Pancreas (tissue), 10 donors: ENCODE results near the gene AFF1. TPM values are rescaled to one million over a fixed set of nuclear protein-coding genes. Genes with fewer than 3 reads are reported as not detected.

ENCODE experiments used
- ATAC-seq, 4 donors: fragments of 200-7000 bp; cut with Tn5 transposase; one replicate each; pipeline versions ENCODE4 v1.8.0 to v1.9.1; 2020; ENCODE audit warnings: mild to moderate bottlenecking in 4 of 4, moderate library complexity in 4 of 4
- DNase-seq, 6 donors: peaks; one replicate each; pipeline ENCODE4 v3.0.0-alpha.2; 2020
- FAIRE-seq: peaks from 2 replicates; lab custom pipeline; 2012; peaks lifted over from hg19 to GRCh38; lab: Jason Lieb, UNC
- H3K27ac ChIP-seq, 4 donors: fragments of 200-600 bp; sonication (generic); 1 replicate in 3 of 4; 2 replicates in 1 of 4; pipeline versions ENCODE4 v1.5.0 to v1.8.0; 2020
- H3K27me3 ChIP-seq, 4 donors: fragments of 200-600 bp; one replicate each; pipeline ENCODE4 v1.8.0; 2021
- H3K36me3 ChIP-seq, 3 donors: fragments of 200-600 bp; sonication (generic) in 1 of 3; one replicate each; pipeline versions ENCODE4 v1.5.0 to v1.8.0; 2020 to 2021
- H3K4me1 ChIP-seq, 3 donors: fragments of 200-600 bp; one replicate each; pipeline ENCODE4 v1.8.0; 2021
- H3K4me3 ChIP-seq, 4 donors: fragments of 200-600 bp; sonication (generic) in 2 of 4; one replicate each; pipeline versions ENCODE4 v1.5.0 to v1.8.0; 2020 to 2021
- H3K9me3 ChIP-seq, 4 donors: fragments of 200-600 bp; one replicate each; pipeline ENCODE4 v1.8.0; 2021
- WGBS, 2 donors: extraction: QIAGEN DNeasy Blood & Tissue Kit; methylation state at CpG; one replicate each; pipeline ENCODE4 v1.1.7; 2013; 5-methylcytosine and 5-hydroxymethylcytosine counted together
- intact Hi-C, 3 donors: fragments of 100-400 bp; cut with DNase I; formaldehyde crosslinking; loops; one replicate each; pipeline versions ENCODE4 v1.11.1 to v1.14.2; 2022
- polyA plus RNA-seq, 2 donors: library from polyadenylated mRNA; stranded (reverse); fragments of 200-250 nt; gene quantifications; one replicate each; pipeline ENCODE4 v1.2.3, GENCODE V29; 2013
- total RNA-seq, 6 donors: library from RNA; stranded (reverse); fragmentation: NEBNext Ultra II Directional in 4 of 6; extraction: Animal tissue kit (Norgen Biotek cat#: 25700) in 4 of 6; gene quantifications; one replicate each; pipeline versions ENCODE4 v1.2.1 to v1.2.4, GENCODE V29; 2021 to 2023
- TF ChIP-seq, protein P1 (sequence below), 4 donors: fragments of 200-600 bp; sonication (generic) in 3 of 4; IDR thresholded peaks; one replicate each; pipeline versions ENCODE4 v1.5.0 to v1.8.0; 2021; ENCODE audit warnings: antibody characterized with exemption in 4 of 4
- donor health status: healthy with polysubstance abuse.
- donor health status: DM: no; HTN: no; CAD: no; lungs with moderate emphysema.
- donor health status: DM: no; HTN: no; CAD: no.
- donor health status: control.
- donor health status: control.
- donor health status: Bipolar disorder and iron deficiency.
- donor health status: DM: yes; HTN: yes; CAD: no.
- donor health status: DM: no; HTN: no; CAD: no.
- donor health status: DM: no; HTN: no; CAD: no.
- donor health status: DM: yes; HTN: yes; CAD: no.

The AFF1 gene
- total and polyA plus RNA-seq, 8 donors, result 11.8 to 62.0 (median 40.4) TPM

DNA sequence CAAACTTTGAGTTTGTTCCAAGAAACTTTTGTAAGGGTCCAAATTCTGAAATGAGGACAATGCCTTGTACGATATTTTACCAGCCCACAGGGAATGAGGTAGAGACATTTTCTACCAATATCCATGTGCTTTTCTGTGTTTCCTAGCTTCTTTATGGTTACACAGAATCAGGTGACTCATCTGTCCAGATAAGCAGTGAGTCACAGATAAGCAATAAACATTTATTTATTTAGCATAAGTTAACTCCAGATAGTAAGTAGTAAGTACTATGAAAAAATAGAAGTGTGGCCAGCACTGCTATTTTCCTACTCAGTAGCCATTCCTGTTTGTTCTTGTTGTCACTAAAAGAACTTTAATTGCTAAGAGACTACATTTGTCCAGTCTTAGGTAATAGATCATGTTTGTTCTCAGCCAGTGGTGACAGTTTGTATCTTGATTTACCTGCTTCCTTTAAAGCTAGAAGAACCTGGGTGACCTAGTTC lies 7.4 kb downstream of the AFF1 start:
- FAIRE-seq (no peak), ATAC-seq (peak; percentile 24 to 52 (median 50)), DNase-seq (no peak)
- peak overlapping the region; percentile 24 to 99 (median 49) for H3K27ac ChIP-seq
- 46 to 53% methylated on average over 1 of the region's 1 CpG for WGBS, 2 donors
- no peak overlapping the region for H3K4me3 ChIP-seq
- intact Hi-C loops, result loop anchor here in 2 of 3 donors (10.0 kb wide), 1 partner anchor 53 kb away; no protein-coding TSS in a partner anchor
- no peaks in the 10 kb centered on the region for H3K36me3 ChIP-seq
- H3K4me1 ChIP-seq, result peaks cover 53 to 61% (median 55%) of the 10 kb centered on the region in 3 donors
- TF ChIP-seq, protein P1, sequence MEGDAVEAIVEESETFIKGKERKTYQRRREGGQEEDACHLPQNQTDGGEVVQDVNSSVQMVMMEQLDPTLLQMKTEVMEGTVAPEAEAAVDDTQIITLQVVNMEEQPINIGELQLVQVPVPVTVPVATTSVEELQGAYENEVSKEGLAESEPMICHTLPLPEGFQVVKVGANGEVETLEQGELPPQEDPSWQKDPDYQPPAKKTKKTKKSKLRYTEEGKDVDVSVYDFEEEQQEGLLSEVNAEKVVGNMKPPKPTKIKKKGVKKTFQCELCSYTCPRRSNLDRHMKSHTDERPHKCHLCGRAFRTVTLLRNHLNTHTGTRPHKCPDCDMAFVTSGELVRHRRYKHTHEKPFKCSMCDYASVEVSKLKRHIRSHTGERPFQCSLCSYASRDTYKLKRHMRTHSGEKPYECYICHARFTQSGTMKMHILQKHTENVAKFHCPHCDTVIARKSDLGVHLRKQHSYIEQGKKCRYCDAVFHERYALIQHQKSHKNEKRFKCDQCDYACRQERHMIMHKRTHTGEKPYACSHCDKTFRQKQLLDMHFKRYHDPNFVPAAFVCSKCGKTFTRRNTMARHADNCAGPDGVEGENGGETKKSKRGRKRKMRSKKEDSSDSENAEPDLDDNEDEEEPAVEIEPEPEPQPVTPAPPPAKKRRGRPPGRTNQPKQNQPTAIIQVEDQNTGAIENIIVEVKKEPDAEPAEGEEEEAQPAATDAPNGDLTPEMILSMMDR (IDR thresholded peaks at IDR 0.05), result no peak
- H3K27me3 ChIP-seq, result no peaks in the 10 kb centered on the region
- no peaks in the 10 kb centered on the region for H3K9me3 ChIP-seq

DNA sequence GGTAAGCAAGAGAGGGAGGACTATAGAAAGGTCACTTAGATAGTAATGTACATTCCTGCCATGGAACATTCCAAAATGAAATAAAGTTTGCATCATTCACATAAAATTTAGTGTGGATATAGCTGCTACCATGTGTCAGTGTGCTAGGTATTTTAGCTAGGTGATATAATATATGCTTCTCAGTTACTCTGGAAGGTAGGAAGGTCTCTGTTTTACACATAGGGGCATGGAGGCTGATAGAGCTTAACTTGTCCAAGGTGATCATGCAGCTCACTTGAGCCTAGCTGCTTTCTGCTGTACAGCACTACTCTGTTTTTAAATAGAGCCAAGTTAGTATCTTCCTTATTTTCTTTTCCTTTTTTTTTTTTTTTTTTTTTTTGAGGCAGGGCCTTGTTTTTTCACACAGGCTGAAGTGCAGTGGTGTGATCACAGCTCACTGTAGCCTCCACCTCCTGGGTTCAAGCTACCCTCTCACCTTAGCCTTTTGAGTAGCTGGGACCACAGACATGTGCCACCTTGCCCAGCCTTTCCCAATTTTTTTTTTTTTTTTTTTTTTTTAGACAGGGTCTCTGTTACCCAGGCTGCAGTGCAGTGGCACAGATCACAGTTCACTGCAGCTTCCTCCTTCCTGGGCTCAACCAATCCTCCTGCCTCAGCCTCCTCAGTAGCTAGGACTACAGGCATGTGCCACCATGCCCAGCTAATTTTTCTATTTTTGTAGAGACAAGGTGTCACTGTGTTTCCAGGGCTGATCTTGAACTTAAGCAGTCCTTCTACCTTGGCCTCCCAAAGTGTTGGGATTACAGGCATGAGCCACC lies 10.4 kb downstream of the AFF1 start:
- H3K27me3 ChIP-seq, result no peaks in the 10 kb centered on the region
- no peak overlapping the region for H3K27ac ChIP-seq
- intact Hi-C loops, result loop anchor here in 2 of 3 donors (10.0 kb wide), 1 partner anchor 50 kb away; no protein-coding TSS in a partner anchor
- FAIRE-seq (no peak), DNase-seq (no peak), ATAC-seq (no peak)
- TF ChIP-seq, protein P1 (IDR thresholded peaks at IDR 0.05), result no peak
- no peaks in the 10 kb centered on the region for H3K9me3 ChIP-seq
- no peak overlapping the region for H3K4me3 ChIP-seq
- H3K4me1 ChIP-seq, result peaks cover 34 to 37% (median 35%) of the 10 kb centered on the region in 3 donors
- no peaks in the 10 kb centered on the region for H3K36me3 ChIP-seq

DNA sequence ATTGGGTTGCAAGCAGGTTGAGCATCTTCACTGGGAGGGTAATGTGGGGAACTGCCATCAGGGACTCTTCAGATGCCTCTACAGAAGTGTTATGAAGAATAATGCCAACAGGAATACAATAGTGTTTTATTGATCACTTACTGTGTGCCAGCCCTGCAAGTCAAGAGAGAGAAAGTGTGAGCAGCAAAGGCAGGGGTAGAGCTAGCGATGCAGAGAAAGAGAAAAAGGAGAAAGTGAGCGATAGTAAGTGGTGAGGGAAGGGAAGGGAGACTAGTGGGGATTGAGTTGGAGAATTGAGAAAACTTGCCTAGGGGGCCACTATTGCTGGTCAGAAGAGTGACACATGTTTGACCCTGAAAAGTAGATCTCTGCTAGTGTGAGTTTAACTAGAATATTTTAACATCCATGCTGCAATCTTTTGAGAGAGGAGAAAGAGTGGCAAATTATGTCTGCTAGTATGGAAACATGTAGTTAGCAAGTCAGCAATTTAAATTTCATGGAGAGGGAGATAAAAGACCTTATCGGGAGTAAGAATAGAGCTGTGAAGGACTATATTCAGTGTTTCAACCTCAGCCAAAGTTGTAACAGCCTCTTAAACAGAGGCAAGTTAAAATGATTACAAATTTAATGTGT lies 12.2 kb downstream of the AFF1 start:
- Histone ChIP-seq H3K27ac (no peak overlapping the region), H3K4me3 (no peak overlapping the region)
- TF ChIP-seq, protein P1 (IDR thresholded peaks at IDR 0.05), result no peak

DNA sequence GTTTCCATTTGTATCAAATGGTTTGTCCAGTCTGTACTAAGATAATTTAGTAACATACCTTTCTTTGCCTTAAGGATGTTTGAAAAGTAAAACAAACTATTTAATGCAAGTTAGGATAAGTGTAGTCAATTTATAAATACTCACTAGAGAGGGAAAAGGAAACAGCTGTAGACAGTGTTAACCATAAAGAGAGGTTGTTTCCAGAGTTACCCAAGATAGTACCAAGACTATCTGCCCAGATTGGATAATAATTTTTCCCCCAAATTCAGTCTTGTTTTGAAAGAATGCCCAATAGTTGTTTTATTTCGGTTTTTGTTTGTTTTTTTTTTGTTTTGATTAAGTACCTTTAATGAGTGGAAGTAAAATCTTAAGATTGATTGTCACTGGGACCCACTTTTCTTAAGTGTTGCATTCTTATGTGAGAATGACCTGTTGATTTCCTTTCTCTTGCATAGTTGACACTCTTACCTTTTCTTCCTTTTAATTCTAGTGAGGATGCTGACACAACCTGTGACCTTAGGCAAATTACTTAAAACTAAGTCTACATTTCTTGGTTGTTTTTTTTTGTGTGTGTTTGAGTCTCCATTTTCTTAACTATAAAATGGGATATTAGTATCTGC lies 12.8 kb downstream of the AFF1 start:
- TF ChIP-seq, protein P1 (IDR thresholded peaks at IDR 0.05), result no peak
- no peak for ATAC-seq
- no peak for FAIRE-seq
- H3K27ac ChIP-seq, result no peak overlapping the region
- intact Hi-C loops, result loop anchor here in 2 of 3 donors (10.0 kb wide), 1 partner anchor 47 kb away; no protein-coding TSS in a partner anchor
- H3K9me3 ChIP-seq, result no peaks in the 10 kb centered on the region
- no peak overlapping the region for H3K4me3 ChIP-seq
- H3K36me3 ChIP-seq, result no peaks in the 10 kb centered on the region
- H3K27me3 ChIP-seq, result no peaks in the 10 kb centered on the region
- no peak for DNase-seq
- WGBS, 2 donors, result 5 to 12% methylated on average over 1 of the region's 1 CpG
- H3K4me1 ChIP-seq, result peaks cover 11 to 20% (median 12%) of the 10 kb centered on the region in 3 donors

More for the DNA sequence above, 12.2 kb downstream of the AFF1 start:
- WGBS, 2 donors, result 72 to 75% methylated on average over 3 of the region's 3 CpGs
- no peaks in the 10 kb centered on the region for H3K9me3 ChIP-seq
- no peak for DNase-seq
- no peak for FAIRE-seq
- H3K4me1 ChIP-seq, result peaks cover 16 to 26% (median 19%) of the 10 kb centered on the region in 3 donors
- intact Hi-C loops, result loop anchor here in 2 of 3 donors (10.0 kb wide), 1 partner anchor 48 kb away; no protein-coding TSS in a partner anchor
- no peaks in the 10 kb centered on the region for H3K27me3 ChIP-seq
- ATAC-seq, result no peak
- no peaks in the 10 kb centered on the region for H3K36me3 ChIP-seq
